Gastroesophageal sphincter (tissue), 4 donors: Measurements from ENCODE around the gene KCNA3. TPM values are rescaled to one million over a fixed set of nuclear protein-coding genes. Genes with fewer than 3 reads are reported as not detected.

Experiments used
- ATAC-seq: fragments of 150-250 bp; one replicate; pipeline ENCODE4 v1.9.1; 2016; ENCODE audit warnings: mild to moderate bottlenecking, moderate library complexity
- H3K27ac ChIP-seq, 4 donors: fragments of 200-600 bp; sonication (generic) in 3 of 4; 1 replicate in 3 of 4; 2 replicates in 1 of 4; pipeline ENCODE4 v1.5.1; 2016 to 2019
- H3K27me3 ChIP-seq: fragments of 200-600 bp; sonication (generic); one replicate; pipeline ENCODE4 v1.5.1; 2019
- H3K36me3 ChIP-seq, 2 donors: fragments of 200-600 bp; sonication (generic); one replicate each; pipeline ENCODE4 v1.5.1; 2019; ENCODE audit warnings: control low read depth in 1 of 2
- H3K4me1 ChIP-seq, 3 donors: fragments of 200-600 bp; sonication (generic); 1 replicate in 2 of 3; 2 replicates in 1 of 3; pipeline ENCODE4 v1.5.1; 2016 to 2019; ENCODE audit warnings: control low read depth in 2 of 3
- H3K4me3 ChIP-seq, 2 donors: fragments of 200-600 bp; sonication (generic); one replicate each; pipeline ENCODE4 v1.5.1; 2019; ENCODE audit warnings: mild to moderate bottlenecking in 1 of 2, moderate library complexity in 1 of 2
- H3K9me3 ChIP-seq, 3 donors: fragments of 200-600 bp; sonication (generic); one replicate each; pipeline ENCODE4 v1.5.1; 2017 to 2019; ENCODE audit warnings: control low read depth in 2 of 3
- EP300 ChIP-seq: sonication (generic); formaldehyde crosslinking; IDR thresholded peaks from one replicate; pipeline ENCODE4 v1.6.1; 2017; ENCODE audit warnings: antibody characterized with exemption, mild to moderate bottlenecking
- POLR2A ChIP-seq, 2 donors: fragments of 450-650 bp; IDR thresholded peaks; one replicate each; pipeline ENCODE4 v1.6.1; 2017; ENCODE audit warnings: antibody characterized with exemption in 2 of 2, mild to moderate bottlenecking in 2 of 2, moderate library complexity in 1 of 2
- POLR2AphosphoS5 ChIP-seq: sonication (generic); formaldehyde crosslinking; IDR thresholded peaks from one replicate; pipeline ENCODE4 v1.6.1; 2017; ENCODE audit warnings: antibody characterized with exemption
- WGBS, 2 donors: methylation state at CpG; one replicate each; pipeline ENCODE4 v1.1.5; 2018; ENCODE audit warnings: low coverage in 1 of 2; 5-methylcytosine and 5-hydroxymethylcytosine counted together
- total RNA-seq, 4 donors: library from RNA; depleted of rRNA; stranded (reverse); fragments of >200 nt; gene quantifications; one replicate each; pipeline ENCODE4 v1.1.0, GENCODE V29; 2016
- TF ChIP-seq, protein P1 (sequence below), 4 experiments: fragments of 200-600 bp in 2 of 4; fragments of 450-650 bp in 2 of 4; sonication (generic) in 1 of 4; IDR thresholded peaks; one replicate each; pipeline ENCODE4 v1.5.1; 2017 to 2019; ENCODE audit warnings: antibody characterized with exemption in 4 of 4, mild to moderate bottlenecking in 2 of 4, moderate library complexity in 2 of 4

Gene KCNA3
- total RNA-seq, 4 donors from 2014 or later, result 0.31 to 1.9 (median 0.49) TPM

DNA sequence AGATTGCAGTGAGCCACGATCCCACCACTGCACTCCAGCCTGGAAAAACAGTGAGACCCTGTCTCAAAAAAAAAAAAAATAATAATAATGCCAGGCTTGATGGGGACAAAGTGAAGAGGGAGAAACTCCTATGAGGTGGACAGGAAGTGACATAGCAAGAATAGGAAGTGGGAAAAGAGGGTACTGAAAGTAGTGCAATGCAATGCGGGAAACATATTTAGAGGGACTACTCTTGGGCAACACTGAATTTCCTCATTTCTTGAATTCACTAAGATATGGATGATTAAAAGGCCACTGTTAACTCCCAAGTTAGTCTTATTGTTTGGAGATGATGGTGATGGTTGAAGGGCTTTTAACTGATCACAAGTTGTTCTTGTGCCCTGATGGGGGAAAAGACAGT, 47.0 kb downstream of the KCNA3 start:
- ATAC-seq, result no peak
- Histone ChIP-seq H3K27me3 (peaks cover 13% of the 10 kb centered on the region), H3K4me3 (no peak overlapping the region), H3K9me3 (no peaks in the 10 kb centered on the region), H3K4me1 (no peaks in the 10 kb centered on the region), H3K36me3 (no peaks in the 10 kb centered on the region), H3K27ac (no peak overlapping the region)
- TF ChIP-seq EP300 (no peak), POLR2AphosphoS5 (no peak), POLR2A (IDR thresholded peaks at IDR 0.05) (no peak)
- TF ChIP-seq, protein P1, sequence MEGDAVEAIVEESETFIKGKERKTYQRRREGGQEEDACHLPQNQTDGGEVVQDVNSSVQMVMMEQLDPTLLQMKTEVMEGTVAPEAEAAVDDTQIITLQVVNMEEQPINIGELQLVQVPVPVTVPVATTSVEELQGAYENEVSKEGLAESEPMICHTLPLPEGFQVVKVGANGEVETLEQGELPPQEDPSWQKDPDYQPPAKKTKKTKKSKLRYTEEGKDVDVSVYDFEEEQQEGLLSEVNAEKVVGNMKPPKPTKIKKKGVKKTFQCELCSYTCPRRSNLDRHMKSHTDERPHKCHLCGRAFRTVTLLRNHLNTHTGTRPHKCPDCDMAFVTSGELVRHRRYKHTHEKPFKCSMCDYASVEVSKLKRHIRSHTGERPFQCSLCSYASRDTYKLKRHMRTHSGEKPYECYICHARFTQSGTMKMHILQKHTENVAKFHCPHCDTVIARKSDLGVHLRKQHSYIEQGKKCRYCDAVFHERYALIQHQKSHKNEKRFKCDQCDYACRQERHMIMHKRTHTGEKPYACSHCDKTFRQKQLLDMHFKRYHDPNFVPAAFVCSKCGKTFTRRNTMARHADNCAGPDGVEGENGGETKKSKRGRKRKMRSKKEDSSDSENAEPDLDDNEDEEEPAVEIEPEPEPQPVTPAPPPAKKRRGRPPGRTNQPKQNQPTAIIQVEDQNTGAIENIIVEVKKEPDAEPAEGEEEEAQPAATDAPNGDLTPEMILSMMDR (IDR thresholded peaks at IDR 0.05), result no peak
- 54 to 94% methylated on average over 2 of the region's 2 CpGs for WGBS, 2 donors

DNA sequence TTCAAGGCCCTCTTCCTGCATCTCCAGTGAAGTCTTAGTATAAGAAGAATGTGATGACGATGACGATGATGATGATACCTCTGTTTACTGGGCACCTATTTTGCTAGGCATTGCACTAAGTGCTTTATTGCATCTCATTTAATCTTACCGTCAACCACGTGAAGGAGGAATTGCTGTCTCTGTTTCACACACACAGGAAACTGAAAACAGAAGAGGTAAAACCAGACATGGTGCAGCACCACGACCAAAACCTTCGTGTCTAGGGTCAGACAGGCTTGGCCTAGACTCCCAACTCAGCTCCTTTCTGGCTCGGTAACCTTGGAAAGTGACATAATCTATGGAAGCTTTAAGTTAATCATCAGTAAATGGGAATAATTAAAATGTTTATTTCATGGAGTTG, 47.9 kb downstream of the KCNA3 start:
- no peak overlapping the region for H3K27ac ChIP-seq
- H3K4me1 ChIP-seq, result no peaks in the 10 kb centered on the region
- no peaks in the 10 kb centered on the region for H3K36me3 ChIP-seq
- no peak overlapping the region for H3K4me3 ChIP-seq
- ATAC-seq, result no peak
- TF ChIP-seq POLR2A (IDR thresholded peaks at IDR 0.05) (no peak), EP300 (no peak)
- TF ChIP-seq, protein P1 (IDR thresholded peaks at IDR 0.05), result no peak
- no peaks in the 10 kb centered on the region for H3K9me3 ChIP-seq
- WGBS, 2 donors, result 66 to 74% methylated on average over 4 to 6 of the region's 7 CpGs
- peaks cover 13% of the 10 kb centered on the region for H3K27me3 ChIP-seq

Other genes starting within 250 kb of the KCNA3 start
- 1 to 10 TPM in 1 of 4 donors, not detected in 3; 1.1 TPM for gene PROK1, start 223.8 kb downstream of the KCNA3 start, total RNA-seq
- not detected for gene KCNA10, start 155.8 kb downstream of the KCNA3 start, total RNA-seq
- gene KCNA2, start 68.6 kb downstream of the KCNA3 start, total RNA-seq, result 10 to 100 TPM in 1 of 4 donors, 1 to 10 TPM in 3; 2.8 to 16.8 (median 4.6) TPM
- gene CD53, start 198.2 kb upstream of the KCNA3 start, total RNA-seq, result 10 to 100 TPM in 3 of 4 donors, 1 to 10 TPM in 1; 8.1 to 48.1 (median 22.9) TPM